ES-I3 (cell line): ENCODE results near the gene WTIP.

ENCODE experiments used
- H3K36me3 ChIP-seq: 2 replicates; pipeline ENCODE4 v1.6.1; 2013; ENCODE audit warnings: mild to moderate bottlenecking, low read length, control low read depth, moderate library complexity; ENCODE audit not compliant: insufficient read depth
- H3K4me1 ChIP-seq: 2 replicates; pipeline ENCODE4 v1.6.1; 2013; ENCODE audit warnings: mild to moderate bottlenecking, control low read depth, low read length; ENCODE audit not compliant: insufficient read depth
- H3K9ac ChIP-seq: 2 replicates; pipeline ENCODE4 v1.6.1; 2013; ENCODE audit warnings: low read depth, mild to moderate bottlenecking, low read length, moderate library complexity
- H3K9me3 ChIP-seq: 2 replicates; pipeline ENCODE4 v1.6.1; 2013; ENCODE audit warnings: mild to moderate bottlenecking, low read length, moderate library complexity; ENCODE audit not compliant: control insufficient read depth, insufficient read depth

WTIP gene

DNA sequence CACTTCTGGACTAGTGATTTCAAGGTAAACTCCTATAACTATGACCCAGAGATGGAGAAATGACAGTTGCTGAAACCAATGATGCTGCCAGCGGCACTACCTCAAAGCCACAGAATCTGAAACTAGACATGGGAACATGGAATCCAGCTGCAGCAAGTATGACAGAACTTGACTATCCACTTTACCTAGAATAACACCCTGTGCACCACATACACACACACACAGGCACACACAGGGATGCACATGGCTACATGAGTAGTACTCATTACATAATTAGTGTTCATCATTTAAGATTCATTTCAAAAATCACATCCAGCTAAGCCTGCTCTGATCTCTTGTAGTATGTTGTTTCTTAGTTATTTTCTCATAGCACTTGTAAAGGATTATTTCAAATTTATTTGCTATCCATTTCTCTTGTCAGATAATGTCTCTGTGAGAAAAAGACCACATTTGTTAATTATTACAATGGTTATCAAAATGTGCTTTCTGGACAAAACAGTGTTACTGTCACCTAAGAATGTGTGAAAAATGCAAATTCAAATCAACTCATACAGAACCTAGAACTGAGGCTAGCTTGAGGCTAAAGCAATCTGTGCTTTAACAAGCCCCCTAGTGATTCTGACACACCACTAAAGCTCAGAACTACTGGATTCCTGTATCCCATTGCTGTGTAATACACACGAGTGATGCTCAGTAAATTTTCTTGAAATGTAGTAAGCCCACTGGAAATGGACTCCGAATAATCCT is 59.4 kb downstream of the WTIP start:
- Histone ChIP-seq H3K4me1 (no peaks in the 10 kb centered on the region), H3K9ac (no peak overlapping the region), H3K9me3 (no peaks in the 10 kb centered on the region)

GRCh38 chr19:34549833-34550232 is 68.3 kb downstream of the WTIP start:
- H3K36me3 ChIP-seq = no peaks in the 10 kb centered on the region
- no peak overlapping the region for H3K9ac ChIP-seq
- H3K4me1 ChIP-seq = no peaks in the 10 kb centered on the region; the same call in 1 of the 2 replicates
- no peaks in the 10 kb centered on the region for H3K9me3 ChIP-seq

More for the DNA sequence above, 59.4 kb downstream of the WTIP start:
- no peaks in the 10 kb centered on the region for H3K36me3 ChIP-seq

DNA sequence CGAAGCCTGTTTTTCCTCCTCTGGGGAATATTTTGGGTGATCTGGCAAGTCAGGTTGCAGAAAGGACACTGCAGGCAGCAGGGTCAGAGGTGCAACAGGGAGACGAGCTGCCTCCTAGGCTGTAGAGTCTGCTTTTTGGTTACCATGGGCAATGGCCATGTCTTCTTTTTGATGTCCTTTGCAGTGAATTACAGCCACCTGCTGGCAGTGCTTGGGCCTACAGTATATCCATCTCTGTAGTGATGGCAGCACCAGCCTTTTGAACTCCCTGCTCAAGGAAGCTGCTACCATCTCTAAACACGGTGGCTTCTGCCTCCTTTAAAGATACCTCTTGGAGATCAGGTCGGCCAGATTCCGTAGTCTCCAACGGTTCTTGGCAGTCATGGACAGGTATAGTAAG is 73.9 kb downstream of the WTIP start:
- no peaks in the 10 kb centered on the region; the same call in 1 of the 2 replicates for H3K4me1 ChIP-seq

DNA sequence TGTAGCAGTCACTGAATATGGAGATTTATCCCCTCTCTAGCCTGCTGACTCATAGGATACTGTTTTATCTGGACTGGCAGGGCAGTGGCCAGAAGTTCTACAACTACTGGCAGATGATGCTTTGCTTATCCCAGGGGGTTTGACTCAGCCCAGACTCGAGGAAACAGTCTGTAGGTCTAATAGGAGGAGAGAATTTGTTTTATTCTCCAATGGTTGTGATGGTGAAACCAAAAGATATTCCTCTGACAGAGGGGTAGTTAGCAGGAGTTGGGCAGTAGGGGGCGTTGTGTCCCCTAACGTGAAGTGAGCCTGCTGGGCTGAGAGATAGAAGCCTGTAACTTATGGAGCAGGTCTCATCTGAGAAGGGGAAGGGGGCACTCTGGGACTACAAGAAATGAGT is 74.9 kb downstream of the WTIP start:
- Histone ChIP-seq H3K9me3 (no peaks in the 10 kb centered on the region), H3K4me1 (no peaks in the 10 kb centered on the region; the same call in 1 of the 2 replicates), H3K36me3 (no peaks in the 10 kb centered on the region), H3K9ac (no peak overlapping the region)

More for the DNA sequence above, 73.9 kb downstream of the WTIP start:
- no peak overlapping the region for H3K9ac ChIP-seq
- no peaks in the 10 kb centered on the region for H3K36me3 ChIP-seq
- no peaks in the 10 kb centered on the region for H3K9me3 ChIP-seq

GRCh38 chr19:34559045-34559444 is 77.5 kb downstream of the WTIP start:
- H3K9me3 ChIP-seq = no peaks in the 10 kb centered on the region
- no peaks in the 10 kb centered on the region for H3K4me1 ChIP-seq
- H3K9ac ChIP-seq = no peak overlapping the region

GRCh38 chr19:34560229-34560628 is 78.7 kb downstream of the WTIP start:
- no peaks in the 10 kb centered on the region for H3K4me1 ChIP-seq

More at GRCh38 chr19:34559045-34559444, 77.5 kb downstream of the WTIP start:
- H3K36me3 ChIP-seq = no peaks in the 10 kb centered on the region

More at GRCh38 chr19:34560229-34560628, 78.7 kb downstream of the WTIP start:
- H3K9me3 ChIP-seq = no peaks in the 10 kb centered on the region
- no peak overlapping the region for H3K9ac ChIP-seq
- no peaks in the 10 kb centered on the region for H3K36me3 ChIP-seq
